ENCODE measurements around the gene VPS4A. TPM values are rescaled to one million over a fixed set of nuclear protein-coding genes. Genes with fewer than 3 reads are reported as not detected.

VPS4A gene
- total and polyA plus RNA-seq, 2 donors (not counting 1 experiment from before 2014, with no cell fraction given): 33.1 to 43.8 TPM

DNA sequence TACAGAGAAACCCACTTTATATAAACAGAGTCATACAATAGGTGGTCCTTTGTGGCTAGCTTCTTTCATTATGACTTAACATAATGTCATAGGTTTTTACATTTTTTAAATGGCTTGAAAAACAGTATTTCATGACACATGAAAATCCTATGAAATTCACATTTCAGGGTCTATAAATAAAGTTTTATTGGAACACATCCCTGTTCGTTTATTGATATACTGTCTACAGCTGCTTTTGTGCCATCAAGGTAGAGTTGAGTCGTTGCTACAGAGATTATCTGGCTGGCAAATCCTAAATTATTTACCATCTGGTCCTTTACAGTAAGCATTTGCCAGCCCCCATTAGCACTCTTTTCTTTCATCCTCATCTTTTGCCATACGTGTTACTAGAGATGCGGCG, 2.3 kb downstream of the VPS4A start:
- CTCF ChIA-PET: interaction anchor here (0.6 to 1.9 kb wide), 3 partner anchors 16 to 795 kb away, joined by 4 to 5 read pairs (median 4); no protein-coding TSS in a partner anchor
- no peak overlapping the region for H3K27ac Mint-ChIP-seq
- intact Hi-C loops (cut with micrococcal nuclease): loop anchor here (10.0 kb wide), 1 partner anchor 779 kb away; the partner anchor contains the start of gene ZFP90

More for the DNA sequence above, 2.3 kb downstream of the VPS4A start:
- H3K9me3 Mint-ChIP-seq (ENCODE audit: insufficient read depth): no peaks in the 10 kb centered on the region
- no peaks in the 10 kb centered on the region for H3K27me3 ChIP-seq (replicated peaks in 1 of 4; ENCODE audit: control extremely low read depth in 1 of 4, control insufficient read depth in 3 of 4, insufficient read depth in 4 of 4, low read length in 3 of 4)
- H3K9me3 ChIP-seq (ENCODE audit: control extremely low read depth in 1 of 3, control insufficient read depth in 2 of 3, insufficient read depth in 1 of 3, low read length in 2 of 3): peaks cover 0 to 6% (median 0%) of the 10 kb centered on the region in 3 donors
- no peak overlapping the region for H3K4me2 ChIP-seq (replicated peaks; ENCODE audit: low read depth, low read length, poor library complexity, severe bottlenecking)
- H3K4me1 Mint-ChIP-seq: peaks cover 24% of the 10 kb centered on the region
- peak overlapping the region; percentile 71 for H3K4me3 Mint-ChIP-seq
- H3K27ac ChIP-seq (ENCODE audit: low read length in 2 of 2): no peak overlapping the region
- DNase-seq (no peak), ATAC-seq (ENCODE audit: low read depth) (no peak)
- WGBS (ENCODE audit: insufficient coverage): no CpG with 5 or more reads among the region's 5 CpGs
- peaks cover 2 to 38% of the 10 kb centered on the region in 2 experiments for H3K36me3 ChIP-seq (replicated peaks in 1 of 2; ENCODE audit: control extremely low read depth in 1 of 2, control insufficient read depth in 1 of 2, extremely low read depth in 1 of 2, insufficient read depth in 2 of 2, low read length in 1 of 2)
- peaks cover 61% of the 10 kb centered on the region for H4K20me1 ChIP-seq (ENCODE audit: control insufficient read depth, insufficient read depth, low read length, poor library complexity, severe bottlenecking)
- no peak overlapping the region for H3K9ac ChIP-seq (ENCODE audit: low read length)
- H3K79me2 ChIP-seq (ENCODE audit: control insufficient read depth, insufficient read depth, low read length): peaks cover 65% of the 10 kb centered on the region
- TF ChIP-seq CTCF (IDR thresholded peaks at IDR 0.05): no peak
- no peak for TF ChIP-seq EZH2 (IDR thresholded peaks at IDR 0.05; ENCODE audit: borderline replicate concordance, insufficient read depth, low read depth, low read length, poor library complexity, severe bottlenecking)
- peaks cover 10 to 23% of the 10 kb centered on the region in 2 donors for H3K4me1 ChIP-seq (ENCODE audit: control insufficient read depth in 2 of 2, insufficient read depth in 2 of 2, low read length in 2 of 2)
- POLR2A ChIA-PET: no interaction called here
- H2AFZ ChIP-seq (ENCODE audit: insufficient read depth, low read depth, low read length, poor library complexity, severe bottlenecking): no peak overlapping the region
- no peaks in the 10 kb centered on the region for H3K27me3 Mint-ChIP-seq
- H3K4me3 ChIP-seq (ENCODE audit: control extremely low read depth in 1 of 5, extremely low read depth in 1 of 5, insufficient read depth in 1 of 5, low read depth in 2 of 5, low read length in 4 of 5): no peak overlapping the region

Measured in B cell (primary cell).